HepG2 (cell line): Measurements from ENCODE around the gene PRKAR1A. TPM values are rescaled to one million over a fixed set of nuclear protein-coding genes. Genes with fewer than 3 reads are reported as not detected.

Experiments
- NFAT5 ChIP-seq: sonication (generic); formaldehyde crosslinking; IDR thresholded peaks from 2 replicates; pipeline ENCODE4 v1.4.0; 2020; ENCODE audit warnings: missing genetic modification reagents
- PRDM15 ChIP-seq: sonication (generic); formaldehyde crosslinking; IDR thresholded peaks from 2 replicates; pipeline ENCODE4 v1.4.0; 2020; ENCODE audit warnings: missing genetic modification reagents
- RNF2 ChIP-seq: fragments of 450-650 bp; conservative IDR thresholded peaks from 2 replicates; pipeline ENCODE4 v1.6.1; 2016; ENCODE audit warnings: low read depth
- TAF15 ChIP-seq: fragments of 200-400 bp; formaldehyde crosslinking; IDR thresholded peaks from one replicate; pipeline ENCODE4 v1.6.1; 2018; ENCODE audit warnings: mild to moderate bottlenecking, low read depth, low read length; ENCODE audit not compliant: poor library complexity, severe bottlenecking
- ZBTB1 ChIP-seq: sonication (generic); formaldehyde crosslinking; IDR thresholded peaks from 2 replicates; pipeline ENCODE4 v1.4.0; 2020; ENCODE audit warnings: missing genetic modification reagents, borderline replicate concordance
- ZBTB2 ChIP-seq: sonication (generic); formaldehyde crosslinking; IDR thresholded peaks from 2 replicates; pipeline ENCODE4 v1.8.0; 2022; ENCODE audit warnings: low read depth, missing genetic modification reagents
- ZNF207 ChIP-seq: fragments of 450-650 bp; IDR thresholded peaks from 2 replicates; pipeline ENCODE4 v1.6.1; 2016; ENCODE audit warnings: antibody characterized with exemption, borderline replicate concordance
- ZNF224 ChIP-seq: sonication (generic); formaldehyde crosslinking; IDR thresholded peaks from 2 replicates; pipeline ENCODE4 v1.5.0; 2020; ENCODE audit warnings: mild to moderate bottlenecking, missing genetic modification reagents
- ZNF282 ChIP-seq: fragments of 450-650 bp; IDR thresholded peaks from 2 replicates; pipeline ENCODE4 v1.6.1; 2018; ENCODE audit not compliant: partially characterized antibody
- ZNF770 ChIP-seq: sonication (generic); formaldehyde crosslinking; IDR thresholded peaks from 2 replicates; pipeline ENCODE4 v1.5.0; 2020; ENCODE audit warnings: mild to moderate bottlenecking, missing genetic modification reagents
- polyA plus RNA-seq, 8 experiments: library from polyadenylated mRNA; depleted of rRNA in 3 of 8; stranded (reverse) in 7 of 8; unstranded in 1 of 8; fragments of >200 nt; fragmentation: Illumina TruSeq in 4 of 8; extraction: Trizol in 4 of 8; gene quantifications; 2 replicates each; pipeline versions ENCODE4 v1.2.1 to v1.2.3, GENCODE V29; 2011 to 2016; ENCODE audit warnings: low read depth in 4 of 8, missing spikeins in 1 of 8, mixed read lengths in 1 of 8; ENCODE audit not compliant: insufficient read depth in 1 of 8
- total RNA-seq, 5 experiments: library from RNA; depleted of rRNA; stranded (reverse); fragments of >200 nt; fragmentation: Illumina TruSeq; extraction: Trizol; gene quantifications; 2 replicates each; pipeline ENCODE4 v1.2.3, GENCODE V29; 2016; ENCODE audit warnings: low read depth in 1 of 5
- TF ChIP-seq, protein P1 (sequence below): sonication (generic); formaldehyde crosslinking; IDR thresholded peaks from 2 replicates; pipeline ENCODE4 v1.4.0; 2020; ENCODE audit warnings: missing genetic modification reagents, mild to moderate bottlenecking, borderline replicate concordance

Gene PRKAR1A
- total and polyA plus RNA-seq, 2 of the 13 experiments (the other 11 are each of a cell fraction or from before 2014, with no cell fraction given), result 265 to 266 TPM

DNA sequence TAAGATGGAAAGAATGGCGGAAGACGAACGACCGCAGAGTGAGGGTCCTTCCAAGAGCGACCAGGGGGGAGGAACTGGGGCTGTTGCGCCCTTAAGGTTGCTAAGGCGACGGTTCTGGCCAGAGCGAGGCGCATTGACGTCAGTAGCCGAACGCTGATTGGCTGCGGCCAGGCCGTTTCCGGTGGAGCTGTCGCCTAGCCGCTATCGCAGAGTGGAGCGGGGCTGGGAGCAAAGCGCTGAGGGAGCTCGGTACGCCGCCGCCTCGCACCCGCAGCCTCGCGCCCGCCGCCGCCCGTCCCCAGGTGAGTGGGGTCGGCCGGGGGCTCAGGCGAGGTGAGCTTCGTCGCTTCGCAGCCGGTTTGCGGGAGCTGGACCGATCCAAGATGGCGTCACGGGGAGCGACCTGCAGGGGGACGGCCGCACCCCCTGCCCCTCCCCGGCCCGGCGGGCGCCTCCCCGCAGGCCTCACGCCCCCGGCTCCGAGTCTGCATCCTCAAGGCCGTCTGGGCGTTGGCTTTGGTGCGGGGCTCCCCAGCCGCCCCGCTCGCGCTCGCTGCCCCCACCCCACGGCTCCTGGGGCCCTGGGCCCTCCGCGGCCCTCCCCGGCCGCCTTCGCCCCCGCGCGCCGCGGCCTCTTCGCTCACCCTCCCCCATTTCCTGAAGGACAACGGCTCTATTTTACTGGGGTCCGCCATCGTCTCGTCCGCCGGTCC, at the start of gene PRKAR1A (continued):
- TF ChIP-seq ZNF770 (no peak), NFAT5 (CRISPR knock-in tag) (no peak), ZNF224 (CRISPR knock-in tag) (no peak), ZBTB2 (no peak), ZNF282 (no peak), ZBTB1 (CRISPR knock-in tag) (no peak), RNF2 (no peak), PRDM15 (CRISPR knock-in tag) (no peak; the same call in 1 of the 2 replicates), ZNF207 (no peak), TAF15 (no peak)
- TF ChIP-seq, protein P1, sequence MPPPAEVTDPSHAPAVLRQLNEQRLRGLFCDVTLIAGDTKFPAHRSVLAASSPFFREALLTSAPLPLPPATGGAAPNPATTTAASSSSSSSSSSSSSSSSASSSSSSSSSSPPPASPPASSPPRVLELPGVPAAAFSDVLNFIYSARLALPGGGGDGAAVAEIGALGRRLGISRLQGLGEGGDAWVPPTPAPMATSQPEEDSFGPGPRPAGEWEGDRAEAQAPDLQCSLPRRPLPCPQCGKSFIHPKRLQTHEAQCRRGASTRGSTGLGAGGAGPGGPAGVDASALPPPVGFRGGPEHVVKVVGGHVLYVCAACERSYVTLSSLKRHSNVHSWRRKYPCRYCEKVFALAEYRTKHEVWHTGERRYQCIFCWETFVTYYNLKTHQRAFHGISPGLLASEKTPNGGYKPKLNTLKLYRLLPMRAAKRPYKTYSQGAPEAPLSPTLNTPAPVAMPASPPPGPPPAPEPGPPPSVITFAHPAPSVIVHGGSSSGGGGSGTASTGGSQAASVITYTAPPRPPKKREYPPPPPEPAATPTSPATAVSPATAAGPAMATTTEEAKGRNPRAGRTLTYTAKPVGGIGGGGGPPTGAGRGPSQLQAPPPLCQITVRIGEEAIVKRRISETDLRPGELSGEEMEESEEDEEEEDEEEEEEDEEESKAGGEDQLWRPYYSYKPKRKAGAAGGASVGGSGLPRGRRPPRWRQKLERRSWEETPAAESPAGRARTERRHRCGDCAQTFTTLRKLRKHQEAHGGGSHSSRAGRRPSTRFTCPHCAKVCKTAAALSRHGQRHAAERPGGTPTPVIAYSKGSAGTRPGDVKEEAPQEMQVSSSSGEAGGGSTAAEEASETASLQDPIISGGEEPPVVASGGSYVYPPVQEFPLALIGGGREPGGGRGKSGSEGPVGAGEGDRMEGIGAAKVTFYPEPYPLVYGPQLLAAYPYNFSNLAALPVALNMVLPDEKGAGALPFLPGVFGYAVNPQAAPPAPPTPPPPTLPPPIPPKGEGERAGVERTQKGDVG (CRISPR knock-in tag), result no peak
